SK-N-SH (cell line): ENCODE results near the gene GLDC.

Experiments
- GABPA ChIP-seq: IDR thresholded peaks from 2 replicates; pipeline ENCODE4 v1.4.0; 2012; ENCODE audit warnings: low read depth, mild to moderate bottlenecking
- MEF2A ChIP-seq: IDR thresholded peaks from 2 replicates; pipeline ENCODE4 v1.4.0; 2012; ENCODE audit warnings: low read depth, borderline replicate concordance
- POLR2AphosphoS5 ChIP-seq: IDR thresholded peaks from 2 replicates; pipeline ENCODE4 v1.6.1; 2012; ENCODE audit warnings: low read depth, low read length
- YY1 ChIP-seq: IDR thresholded peaks from 2 replicates; pipeline ENCODE4 v1.4.0; 2012; ENCODE audit warnings: low read depth, mild to moderate bottlenecking
- TF ChIP-seq, protein P1 (sequence below): fragments of 200-600 bp; sonication (generic); IDR thresholded peaks from 2 replicates; pipeline ENCODE4 v1.6.1; 2017; ENCODE audit warnings: antibody characterized with exemption, mild to moderate bottlenecking, moderate library complexity

DNA sequence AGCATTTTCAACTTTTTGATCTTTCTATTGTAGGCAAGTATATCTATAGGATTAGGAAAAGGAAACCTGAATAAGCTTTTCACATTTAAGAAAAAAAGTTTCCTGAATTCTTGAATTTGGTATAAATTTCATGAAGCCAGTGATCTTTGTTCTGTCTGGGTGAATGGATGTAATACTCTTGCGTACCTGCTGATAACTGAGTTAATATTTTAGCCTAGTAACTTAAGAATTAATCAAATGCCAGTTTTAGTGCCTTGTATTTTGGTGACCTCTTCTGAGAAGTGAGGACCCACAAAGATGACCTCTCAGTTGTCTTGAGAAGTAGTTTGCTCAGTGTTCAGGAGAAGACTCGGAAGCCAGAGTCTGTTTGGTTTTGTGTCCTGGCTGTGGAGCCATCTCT, 154.7 kb downstream of the GLDC start:
- no peak for TF ChIP-seq GABPA
- no peak for TF ChIP-seq MEF2A
- TF ChIP-seq YY1 = no peak
- no peak for TF ChIP-seq POLR2AphosphoS5
- TF ChIP-seq, protein P1, sequence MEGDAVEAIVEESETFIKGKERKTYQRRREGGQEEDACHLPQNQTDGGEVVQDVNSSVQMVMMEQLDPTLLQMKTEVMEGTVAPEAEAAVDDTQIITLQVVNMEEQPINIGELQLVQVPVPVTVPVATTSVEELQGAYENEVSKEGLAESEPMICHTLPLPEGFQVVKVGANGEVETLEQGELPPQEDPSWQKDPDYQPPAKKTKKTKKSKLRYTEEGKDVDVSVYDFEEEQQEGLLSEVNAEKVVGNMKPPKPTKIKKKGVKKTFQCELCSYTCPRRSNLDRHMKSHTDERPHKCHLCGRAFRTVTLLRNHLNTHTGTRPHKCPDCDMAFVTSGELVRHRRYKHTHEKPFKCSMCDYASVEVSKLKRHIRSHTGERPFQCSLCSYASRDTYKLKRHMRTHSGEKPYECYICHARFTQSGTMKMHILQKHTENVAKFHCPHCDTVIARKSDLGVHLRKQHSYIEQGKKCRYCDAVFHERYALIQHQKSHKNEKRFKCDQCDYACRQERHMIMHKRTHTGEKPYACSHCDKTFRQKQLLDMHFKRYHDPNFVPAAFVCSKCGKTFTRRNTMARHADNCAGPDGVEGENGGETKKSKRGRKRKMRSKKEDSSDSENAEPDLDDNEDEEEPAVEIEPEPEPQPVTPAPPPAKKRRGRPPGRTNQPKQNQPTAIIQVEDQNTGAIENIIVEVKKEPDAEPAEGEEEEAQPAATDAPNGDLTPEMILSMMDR = no peak
